ENCODE measurements around the gene NFATC2.

DNA sequence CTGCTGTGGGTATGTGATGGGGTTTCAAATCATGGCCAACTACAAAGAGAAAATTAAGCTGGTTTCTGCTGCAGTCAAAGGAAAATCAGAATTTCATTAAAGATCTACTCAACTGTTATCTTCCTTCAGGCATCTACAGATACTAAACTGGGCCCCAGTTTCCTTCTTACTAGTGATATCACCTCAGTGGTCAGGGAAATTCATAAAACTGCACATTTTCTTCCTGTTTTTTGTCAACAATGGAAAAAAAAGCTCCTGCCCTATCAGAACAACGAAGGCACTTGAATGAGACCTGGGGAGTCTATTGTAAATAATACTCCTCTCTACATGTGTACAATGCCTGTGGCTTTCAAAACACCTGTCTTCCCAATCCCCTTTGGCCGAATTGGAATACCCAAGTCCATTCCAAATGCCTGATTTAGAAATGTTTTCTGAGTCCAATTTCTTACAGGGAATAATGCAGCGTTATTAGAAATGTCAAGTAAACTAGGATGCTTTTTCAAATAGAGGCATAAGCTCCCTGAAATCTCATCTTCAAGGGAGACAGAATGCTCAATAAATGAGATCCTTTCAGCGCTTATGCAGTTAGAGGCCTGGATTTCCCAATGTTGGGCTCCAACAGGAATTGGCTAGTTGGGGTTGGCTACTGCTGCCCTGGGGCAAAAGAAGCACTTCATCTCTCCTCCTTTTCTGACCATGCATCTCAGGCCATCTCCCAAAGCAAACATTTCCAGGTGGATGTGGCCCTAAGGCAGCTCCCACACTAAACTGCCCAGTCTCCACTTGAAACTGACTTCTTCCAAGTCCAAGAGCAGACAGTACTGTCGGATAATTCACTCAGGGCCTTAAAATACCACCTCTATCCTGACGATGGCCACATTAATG, 143.3 kb downstream of the NFATC2 start:
- TF ChIP-seq, protein P1, sequence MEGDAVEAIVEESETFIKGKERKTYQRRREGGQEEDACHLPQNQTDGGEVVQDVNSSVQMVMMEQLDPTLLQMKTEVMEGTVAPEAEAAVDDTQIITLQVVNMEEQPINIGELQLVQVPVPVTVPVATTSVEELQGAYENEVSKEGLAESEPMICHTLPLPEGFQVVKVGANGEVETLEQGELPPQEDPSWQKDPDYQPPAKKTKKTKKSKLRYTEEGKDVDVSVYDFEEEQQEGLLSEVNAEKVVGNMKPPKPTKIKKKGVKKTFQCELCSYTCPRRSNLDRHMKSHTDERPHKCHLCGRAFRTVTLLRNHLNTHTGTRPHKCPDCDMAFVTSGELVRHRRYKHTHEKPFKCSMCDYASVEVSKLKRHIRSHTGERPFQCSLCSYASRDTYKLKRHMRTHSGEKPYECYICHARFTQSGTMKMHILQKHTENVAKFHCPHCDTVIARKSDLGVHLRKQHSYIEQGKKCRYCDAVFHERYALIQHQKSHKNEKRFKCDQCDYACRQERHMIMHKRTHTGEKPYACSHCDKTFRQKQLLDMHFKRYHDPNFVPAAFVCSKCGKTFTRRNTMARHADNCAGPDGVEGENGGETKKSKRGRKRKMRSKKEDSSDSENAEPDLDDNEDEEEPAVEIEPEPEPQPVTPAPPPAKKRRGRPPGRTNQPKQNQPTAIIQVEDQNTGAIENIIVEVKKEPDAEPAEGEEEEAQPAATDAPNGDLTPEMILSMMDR (conservative IDR thresholded peaks at IDR 0.05; ENCODE audit: low read depth in 2 of 2), result no peak
- TF ChIP-seq POLR2AphosphoS5 (IDR thresholded peaks at IDR 0.05; ENCODE audit: low read depth), result no peak
- no peak for TF ChIP-seq EZH2 (IDR thresholded peaks at IDR 0.05; ENCODE audit: low read depth, unreplicated experiment)
- TF ChIP-seq, protein P2, sequence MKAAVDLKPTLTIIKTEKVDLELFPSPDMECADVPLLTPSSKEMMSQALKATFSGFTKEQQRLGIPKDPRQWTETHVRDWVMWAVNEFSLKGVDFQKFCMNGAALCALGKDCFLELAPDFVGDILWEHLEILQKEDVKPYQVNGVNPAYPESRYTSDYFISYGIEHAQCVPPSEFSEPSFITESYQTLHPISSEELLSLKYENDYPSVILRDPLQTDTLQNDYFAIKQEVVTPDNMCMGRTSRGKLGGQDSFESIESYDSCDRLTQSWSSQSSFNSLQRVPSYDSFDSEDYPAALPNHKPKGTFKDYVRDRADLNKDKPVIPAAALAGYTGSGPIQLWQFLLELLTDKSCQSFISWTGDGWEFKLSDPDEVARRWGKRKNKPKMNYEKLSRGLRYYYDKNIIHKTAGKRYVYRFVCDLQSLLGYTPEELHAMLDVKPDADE (IDR thresholded peaks at IDR 0.05), result no peak
- no peak for TF ChIP-seq ZNF331 (CRISPR knock-in tag; IDR thresholded peaks at IDR 0.05; ENCODE audit: low read depth)
- TF ChIP-seq, protein P3, sequence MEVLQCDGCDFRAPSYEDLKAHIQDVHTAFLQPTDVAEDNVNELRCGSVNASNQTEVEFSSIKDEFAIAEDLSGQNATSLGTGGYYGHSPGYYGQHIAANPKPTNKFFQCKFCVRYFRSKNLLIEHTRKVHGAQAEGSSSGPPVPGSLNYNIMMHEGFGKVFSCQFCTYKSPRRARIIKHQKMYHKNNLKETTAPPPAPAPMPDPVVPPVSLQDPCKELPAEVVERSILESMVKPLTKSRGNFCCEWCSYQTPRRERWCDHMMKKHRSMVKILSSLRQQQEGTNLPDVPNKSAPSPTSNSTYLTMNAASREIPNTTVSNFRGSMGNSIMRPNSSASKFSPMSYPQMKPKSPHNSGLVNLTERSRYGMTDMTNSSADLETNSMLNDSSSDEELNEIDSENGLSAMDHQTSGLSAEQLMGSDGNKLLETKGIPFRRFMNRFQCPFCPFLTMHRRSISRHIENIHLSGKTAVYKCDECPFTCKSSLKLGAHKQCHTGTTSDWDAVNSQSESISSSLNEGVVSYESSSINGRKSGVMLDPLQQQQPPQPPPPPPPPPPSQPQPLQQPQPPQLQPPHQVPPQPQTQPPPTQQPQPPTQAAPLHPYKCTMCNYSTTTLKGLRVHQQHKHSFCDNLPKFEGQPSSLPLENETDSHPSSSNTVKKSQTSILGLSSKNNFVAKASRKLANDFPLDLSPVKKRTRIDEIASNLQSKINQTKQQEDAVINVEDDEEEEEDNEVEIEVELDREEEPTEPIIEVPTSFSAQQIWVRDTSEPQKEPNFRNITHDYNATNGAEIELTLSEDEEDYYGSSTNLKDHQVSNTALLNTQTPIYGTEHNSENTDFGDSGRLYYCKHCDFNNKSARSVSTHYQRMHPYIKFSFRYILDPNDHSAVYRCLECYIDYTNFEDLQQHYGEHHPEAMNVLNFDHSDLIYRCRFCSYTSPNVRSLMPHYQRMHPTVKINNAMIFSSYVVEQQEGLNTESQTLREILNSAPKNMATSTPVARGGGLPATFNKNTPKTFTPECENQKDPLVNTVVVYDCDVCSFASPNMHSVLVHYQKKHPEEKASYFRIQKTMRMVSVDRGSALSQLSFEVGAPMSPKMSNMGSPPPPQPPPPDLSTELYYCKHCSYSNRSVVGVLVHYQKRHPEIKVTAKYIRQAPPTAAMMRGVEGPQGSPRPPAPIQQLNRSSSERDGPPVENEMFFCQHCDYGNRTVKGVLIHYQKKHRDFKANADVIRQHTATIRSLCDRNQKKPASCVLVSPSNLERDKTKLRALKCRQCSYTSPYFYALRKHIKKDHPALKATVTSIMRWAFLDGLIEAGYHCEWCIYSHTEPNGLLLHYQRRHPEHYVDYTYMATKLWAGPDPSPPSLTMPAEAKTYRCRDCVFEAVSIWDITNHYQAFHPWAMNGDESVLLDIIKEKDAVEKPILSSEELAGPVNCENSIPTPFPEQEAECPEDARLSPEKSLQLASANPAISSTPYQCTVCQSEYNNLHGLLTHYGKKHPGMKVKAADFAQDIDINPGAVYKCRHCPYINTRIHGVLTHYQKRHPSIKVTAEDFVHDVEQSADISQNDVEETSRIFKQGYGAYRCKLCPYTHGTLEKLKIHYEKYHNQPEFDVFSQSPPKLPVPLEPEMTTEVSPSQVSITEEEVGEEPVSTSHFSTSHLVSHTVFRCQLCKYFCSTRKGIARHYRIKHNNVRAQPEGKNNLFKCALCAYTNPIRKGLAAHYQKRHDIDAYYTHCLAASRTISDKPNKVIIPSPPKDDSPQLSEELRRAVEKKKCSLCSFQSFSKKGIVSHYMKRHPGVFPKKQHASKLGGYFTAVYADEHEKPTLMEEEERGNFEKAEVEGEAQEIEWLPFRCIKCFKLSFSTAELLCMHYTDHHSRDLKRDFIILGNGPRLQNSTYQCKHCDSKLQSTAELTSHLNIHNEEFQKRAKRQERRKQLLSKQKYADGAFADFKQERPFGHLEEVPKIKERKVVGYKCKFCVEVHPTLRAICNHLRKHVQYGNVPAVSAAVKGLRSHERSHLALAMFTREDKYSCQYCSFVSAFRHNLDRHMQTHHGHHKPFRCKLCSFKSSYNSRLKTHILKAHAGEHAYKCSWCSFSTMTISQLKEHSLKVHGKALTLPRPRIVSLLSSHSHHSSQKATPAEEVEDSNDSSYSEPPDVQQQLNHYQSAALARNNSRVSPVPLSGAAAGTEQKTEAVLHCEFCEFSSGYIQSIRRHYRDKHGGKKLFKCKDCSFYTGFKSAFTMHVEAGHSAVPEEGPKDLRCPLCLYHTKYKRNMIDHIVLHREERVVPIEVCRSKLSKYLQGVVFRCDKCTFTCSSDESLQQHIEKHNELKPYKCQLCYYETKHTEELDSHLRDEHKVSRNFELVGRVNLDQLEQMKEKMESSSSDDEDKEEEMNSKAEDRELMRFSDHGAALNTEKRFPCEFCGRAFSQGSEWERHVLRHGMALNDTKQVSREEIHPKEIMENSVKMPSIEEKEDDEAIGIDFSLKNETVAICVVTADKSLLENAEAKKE (CRISPR knock-in tag; IDR thresholded peaks at IDR 0.05), result no peak
